Measurements from ENCODE around the gene WBP2NL.

WBP2NL gene

DNA sequence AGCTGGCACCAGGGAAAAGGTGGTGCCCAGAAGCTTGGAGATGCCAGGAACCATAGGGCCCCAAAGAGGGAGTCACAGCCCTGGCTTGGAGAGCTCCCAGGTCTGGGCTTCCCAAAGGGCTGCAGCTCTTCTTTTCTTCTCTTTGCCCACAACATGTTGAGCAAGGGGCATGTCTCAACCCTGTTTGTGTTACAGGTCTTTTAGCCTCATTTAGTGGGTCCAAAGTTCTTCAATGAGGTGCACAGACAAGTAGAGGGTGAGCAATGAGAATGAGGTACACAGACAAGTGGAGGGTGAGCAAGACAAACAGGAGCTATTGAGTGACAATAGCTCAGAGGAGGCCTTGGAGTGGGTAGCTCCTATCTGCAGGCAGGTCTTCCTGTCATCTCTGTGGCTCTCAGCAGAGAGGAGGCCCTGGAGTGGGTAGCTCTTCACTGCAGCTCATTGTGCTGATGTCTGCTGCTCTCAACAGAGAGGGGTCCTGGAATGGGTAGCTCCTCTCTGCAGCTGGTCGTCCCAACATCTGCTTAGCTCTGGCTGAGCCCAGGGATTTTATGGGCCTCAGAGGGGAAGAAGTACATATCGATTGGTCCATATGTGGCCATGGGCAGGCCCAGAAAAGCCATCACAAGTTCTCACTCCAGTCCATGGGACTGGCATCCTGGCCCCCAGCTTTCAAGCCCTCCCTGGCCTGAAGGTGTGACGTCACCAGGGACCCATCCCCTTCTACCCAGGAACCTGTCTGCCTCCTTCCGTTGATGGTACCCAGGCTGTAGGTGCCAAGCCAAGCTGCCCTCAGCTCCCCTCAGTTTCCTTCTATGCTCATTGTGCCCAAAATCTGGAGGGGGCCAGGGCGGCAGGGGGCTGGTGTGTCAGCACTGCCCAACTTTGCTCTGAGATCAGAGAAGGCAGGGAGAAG is 34.9 kb downstream of the WBP2NL start:
- Histone ChIP-seq H3K79me2 (ENCODE audit: control insufficient read depth, insufficient read depth, low read length, unreplicated experiment) (no peaks in the 10 kb centered on the region), H3K27me3 (ENCODE audit: insufficient read depth, low read length) (no peaks in the 10 kb centered on the region), H3K27ac (ENCODE audit: low read depth, low read length) (no peak overlapping the region), H3K4me1 (ENCODE audit: control insufficient read depth, insufficient read depth, low read length, unreplicated experiment) (no peaks in the 10 kb centered on the region), H3K4me3 (ENCODE audit: low read depth, low read length) (no peak overlapping the region), H2AFZ (ENCODE audit: low read length, unreplicated experiment) (no peak overlapping the region), H3K36me3 (ENCODE audit: insufficient read depth, low read length) (no peaks in the 10 kb centered on the region)

DNA sequence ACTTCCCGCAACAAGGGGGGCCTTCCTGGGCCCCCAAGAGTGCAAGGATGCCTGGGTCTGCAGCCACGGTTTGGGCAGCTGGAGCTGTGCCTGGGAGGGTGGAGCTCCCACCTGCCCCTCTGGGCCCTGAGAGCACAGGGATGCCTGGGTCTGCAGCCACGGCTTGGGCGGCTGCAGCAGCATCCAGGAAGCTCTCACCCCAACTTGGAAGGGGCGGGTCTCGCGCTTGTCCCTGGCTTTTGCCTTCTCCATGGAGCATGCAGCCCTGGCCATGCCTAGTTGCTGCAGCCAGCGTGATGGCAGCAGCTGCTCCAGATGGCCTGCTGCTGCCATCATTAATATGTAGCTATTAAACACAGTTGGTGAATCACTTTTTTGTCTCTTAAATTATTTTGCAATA is 36.7 kb downstream of the WBP2NL start:
- Histone ChIP-seq H3K27ac (ENCODE audit: low read depth, low read length) (no peak overlapping the region), H3K4me3 (ENCODE audit: low read depth, low read length) (no peak overlapping the region), H3K27me3 (ENCODE audit: insufficient read depth, low read length) (no peaks in the 10 kb centered on the region), H3K4me1 (ENCODE audit: control insufficient read depth, insufficient read depth, low read length, unreplicated experiment) (no peaks in the 10 kb centered on the region), H3K79me2 (ENCODE audit: control insufficient read depth, insufficient read depth, low read length, unreplicated experiment) (no peaks in the 10 kb centered on the region), H3K36me3 (ENCODE audit: insufficient read depth, low read length) (no peaks in the 10 kb centered on the region), H2AFZ (ENCODE audit: low read length, unreplicated experiment) (no peak overlapping the region)

DNA sequence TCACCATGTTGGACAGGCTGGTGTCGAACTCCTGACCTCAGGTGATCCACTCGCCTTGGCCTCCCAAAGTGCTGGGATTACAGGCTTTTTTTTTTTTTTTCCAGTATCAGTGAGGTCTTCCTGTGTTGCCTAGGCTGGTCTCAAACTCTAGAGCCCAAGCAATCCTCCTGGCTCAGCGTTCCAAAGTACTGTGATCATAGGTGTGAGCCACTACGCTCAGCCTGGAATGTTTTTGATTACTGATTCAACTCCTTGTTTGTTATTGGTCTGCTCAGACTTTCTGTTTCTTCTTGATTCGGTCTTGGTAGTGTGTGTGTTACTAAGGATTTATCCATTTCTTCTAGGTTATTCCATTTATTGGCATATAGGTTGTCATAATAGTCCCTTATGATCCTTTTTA is 40.7 kb downstream of the WBP2NL start:
- no peak overlapping the region for H3K27ac ChIP-seq (ENCODE audit: low read depth, low read length)
- H3K4me3 ChIP-seq (ENCODE audit: low read depth, low read length), result no peak overlapping the region
- H2AFZ ChIP-seq (ENCODE audit: low read length, unreplicated experiment), result no peak overlapping the region
- no peaks in the 10 kb centered on the region for H3K27me3 ChIP-seq (ENCODE audit: insufficient read depth, low read length)
- H3K36me3 ChIP-seq (ENCODE audit: insufficient read depth, low read length), result no peaks in the 10 kb centered on the region
- no peaks in the 10 kb centered on the region for H3K4me1 ChIP-seq (ENCODE audit: control insufficient read depth, insufficient read depth, low read length, unreplicated experiment)
- no peaks in the 10 kb centered on the region for H3K79me2 ChIP-seq (ENCODE audit: control insufficient read depth, insufficient read depth, low read length, unreplicated experiment)

DNA sequence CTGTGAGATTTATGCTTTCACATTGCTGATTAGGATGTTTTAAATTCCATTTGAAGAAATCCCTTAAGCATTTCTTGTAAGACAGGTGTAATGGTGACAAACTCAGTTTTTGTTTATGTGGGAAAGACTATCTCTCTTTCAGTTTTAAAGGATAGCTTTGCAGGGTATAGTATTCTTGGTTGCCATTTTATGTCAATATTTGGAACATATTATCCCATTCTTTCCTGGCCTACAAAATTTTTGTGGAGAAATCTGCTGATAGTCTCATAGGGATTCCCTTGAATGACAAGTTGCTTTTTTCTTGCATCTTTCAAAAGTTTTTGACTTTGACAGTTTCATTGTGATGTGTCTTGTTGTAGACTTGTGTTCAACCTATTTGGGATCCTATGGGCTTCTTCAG is 43.2 kb downstream of the WBP2NL start:
- Histone ChIP-seq H3K4me3 (ENCODE audit: low read depth, low read length) (no peak overlapping the region), H3K36me3 (ENCODE audit: insufficient read depth, low read length) (no peaks in the 10 kb centered on the region), H3K27ac (ENCODE audit: low read depth, low read length) (no peak overlapping the region), H3K79me2 (ENCODE audit: control insufficient read depth, insufficient read depth, low read length, unreplicated experiment) (no peaks in the 10 kb centered on the region), H3K27me3 (ENCODE audit: insufficient read depth, low read length) (no peaks in the 10 kb centered on the region), H2AFZ (ENCODE audit: low read length, unreplicated experiment) (no peak overlapping the region), H3K4me1 (ENCODE audit: control insufficient read depth, insufficient read depth, low read length, unreplicated experiment) (no peaks in the 10 kb centered on the region)

DNA sequence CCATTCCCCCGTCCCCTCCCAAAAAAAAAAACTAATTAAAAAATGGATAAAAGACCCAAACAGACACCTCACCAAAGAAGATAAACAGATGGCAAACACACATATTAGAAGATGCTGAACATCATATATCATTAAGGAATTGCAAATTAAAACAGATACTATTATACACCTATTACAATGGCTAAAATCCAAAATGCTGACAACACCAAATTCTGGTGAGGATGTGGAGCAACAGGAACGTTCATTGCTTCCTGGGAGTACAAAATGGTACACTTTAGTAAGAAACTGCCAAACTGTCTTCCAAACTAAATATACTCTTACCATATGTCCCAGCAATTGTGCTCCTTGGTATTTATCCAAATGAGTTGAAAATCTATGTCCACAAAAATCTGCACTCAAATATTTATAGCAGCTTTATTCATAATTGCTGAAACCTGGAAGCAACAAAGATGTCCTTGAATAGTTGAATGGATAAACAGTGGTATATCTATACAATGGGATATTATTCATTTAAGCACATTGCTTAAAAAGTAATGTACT is 52.1 kb downstream of the WBP2NL start:
- Histone ChIP-seq H3K27ac (ENCODE audit: low read depth, low read length) (no peak overlapping the region), H3K4me3 (ENCODE audit: low read depth, low read length) (no peak overlapping the region), H3K36me3 (ENCODE audit: insufficient read depth, low read length) (no peaks in the 10 kb centered on the region), H3K4me1 (ENCODE audit: control insufficient read depth, insufficient read depth, low read length, unreplicated experiment) (no peaks in the 10 kb centered on the region), H3K27me3 (ENCODE audit: insufficient read depth, low read length) (no peaks in the 10 kb centered on the region), H2AFZ (ENCODE audit: low read length, unreplicated experiment) (no peak overlapping the region), H3K79me2 (ENCODE audit: control insufficient read depth, insufficient read depth, low read length, unreplicated experiment) (no peaks in the 10 kb centered on the region)

DNA sequence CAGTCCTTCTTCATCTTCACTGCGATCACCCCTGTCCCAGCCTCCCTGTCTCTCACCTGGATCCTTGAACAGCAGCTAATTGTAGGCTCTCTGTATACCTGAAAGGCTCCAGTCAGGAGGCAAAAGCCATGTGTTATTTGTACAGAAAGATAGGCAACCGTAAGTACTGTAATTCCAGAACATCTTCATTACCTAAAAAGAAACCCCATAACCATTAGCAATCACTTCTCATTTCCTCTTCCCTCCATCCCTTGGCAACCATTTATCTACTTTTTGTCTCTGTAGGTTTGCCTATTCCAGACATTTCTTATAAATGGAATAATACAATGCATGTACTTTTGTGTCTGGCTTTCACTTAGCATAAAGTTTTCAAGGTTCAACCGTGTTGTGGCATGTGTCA is 54.2 kb downstream of the WBP2NL start:
- no peaks in the 10 kb centered on the region for H3K79me2 ChIP-seq (ENCODE audit: control insufficient read depth, insufficient read depth, low read length, unreplicated experiment)
- H3K27me3 ChIP-seq (ENCODE audit: insufficient read depth, low read length), result no peaks in the 10 kb centered on the region
- H2AFZ ChIP-seq (ENCODE audit: low read length, unreplicated experiment), result no peak overlapping the region
- H3K4me1 ChIP-seq (ENCODE audit: control insufficient read depth, insufficient read depth, low read length, unreplicated experiment), result no peaks in the 10 kb centered on the region
- no peak overlapping the region for H3K4me3 ChIP-seq (ENCODE audit: low read depth, low read length)
- H3K36me3 ChIP-seq (ENCODE audit: insufficient read depth, low read length), result no peaks in the 10 kb centered on the region
- no peak overlapping the region for H3K27ac ChIP-seq (ENCODE audit: low read depth, low read length)

DNA sequence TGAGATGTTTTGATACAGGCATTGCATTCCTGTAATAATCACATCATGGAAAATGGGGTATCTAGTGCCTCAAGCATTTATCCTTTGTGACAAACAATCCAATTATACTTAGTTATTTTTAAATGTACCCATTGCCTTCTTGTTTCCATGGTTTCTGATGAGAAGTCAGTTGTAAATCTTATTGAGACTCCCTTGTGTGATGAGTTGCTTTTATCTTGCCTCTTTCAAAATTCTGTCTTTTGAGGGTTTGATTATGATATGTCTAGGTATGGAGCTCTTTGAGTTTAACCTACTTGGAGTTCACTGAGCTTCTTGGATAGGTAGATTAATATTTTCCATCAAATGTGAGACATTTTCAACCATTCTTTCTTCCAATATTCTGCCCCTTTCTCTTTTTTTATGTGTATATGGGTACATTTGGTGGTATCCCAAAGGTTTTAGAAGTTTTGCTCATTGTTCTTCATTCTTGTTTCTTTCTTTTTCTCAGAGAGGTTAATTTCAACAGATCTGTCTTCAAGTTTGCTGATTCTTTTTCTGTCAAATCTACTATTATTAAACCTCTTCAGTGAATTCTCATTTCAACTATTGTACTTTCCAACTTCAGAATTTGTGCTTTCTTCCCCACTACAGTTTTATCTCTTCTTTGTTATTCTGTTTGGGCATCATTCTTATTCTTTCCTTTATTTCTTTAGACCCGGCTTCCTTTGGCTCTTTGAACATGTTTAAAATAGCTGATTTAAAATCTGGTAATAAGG is 58.3 kb downstream of the WBP2NL start:
- Histone ChIP-seq H3K4me3 (ENCODE audit: low read depth, low read length) (no peak overlapping the region), H2AFZ (ENCODE audit: low read length, unreplicated experiment) (no peak overlapping the region), H3K79me2 (ENCODE audit: control insufficient read depth, insufficient read depth, low read length, unreplicated experiment) (no peaks in the 10 kb centered on the region), H3K27me3 (ENCODE audit: insufficient read depth, low read length) (no peaks in the 10 kb centered on the region), H3K4me1 (ENCODE audit: control insufficient read depth, insufficient read depth, low read length, unreplicated experiment) (no peaks in the 10 kb centered on the region), H3K36me3 (ENCODE audit: insufficient read depth, low read length) (peaks cover 6% of the 10 kb centered on the region; the same call in 1 of the 2 replicates), H3K27ac (ENCODE audit: low read depth, low read length) (no peak overlapping the region)

DNA sequence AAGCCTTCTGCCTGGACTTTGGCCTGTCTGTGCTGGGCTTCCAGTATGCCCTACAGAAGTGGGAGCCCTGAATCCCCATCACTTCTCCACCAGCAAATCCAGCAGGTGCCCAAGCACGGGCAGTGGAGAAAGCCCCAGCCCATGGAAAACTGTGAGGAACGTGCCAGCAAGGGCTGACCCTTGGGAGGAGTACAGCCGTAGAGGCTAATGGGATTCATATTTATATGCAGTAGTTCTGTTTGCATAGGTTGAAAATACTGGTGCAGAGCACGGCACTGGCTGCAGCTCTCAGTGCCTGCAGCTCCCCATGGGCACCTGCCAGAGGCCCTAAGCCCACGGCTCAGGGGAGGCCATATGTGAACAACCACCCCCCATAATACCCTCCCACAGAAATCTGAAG is 61.9 kb downstream of the WBP2NL start:
- H3K4me3 ChIP-seq (ENCODE audit: low read depth, low read length), result no peak overlapping the region
- no peaks in the 10 kb centered on the region for H3K79me2 ChIP-seq (ENCODE audit: control insufficient read depth, insufficient read depth, low read length, unreplicated experiment)
- H3K36me3 ChIP-seq (ENCODE audit: insufficient read depth, low read length), result peaks cover 6% of the 10 kb centered on the region; the same call in 1 of the 2 replicates
- H3K4me1 ChIP-seq (ENCODE audit: control insufficient read depth, insufficient read depth, low read length, unreplicated experiment), result no peaks in the 10 kb centered on the region
- no peaks in the 10 kb centered on the region for H3K27me3 ChIP-seq (ENCODE audit: insufficient read depth, low read length)
- H3K27ac ChIP-seq (ENCODE audit: low read depth, low read length), result no peak overlapping the region
- no peak overlapping the region for H2AFZ ChIP-seq (ENCODE audit: low read length, unreplicated experiment)

DNA sequence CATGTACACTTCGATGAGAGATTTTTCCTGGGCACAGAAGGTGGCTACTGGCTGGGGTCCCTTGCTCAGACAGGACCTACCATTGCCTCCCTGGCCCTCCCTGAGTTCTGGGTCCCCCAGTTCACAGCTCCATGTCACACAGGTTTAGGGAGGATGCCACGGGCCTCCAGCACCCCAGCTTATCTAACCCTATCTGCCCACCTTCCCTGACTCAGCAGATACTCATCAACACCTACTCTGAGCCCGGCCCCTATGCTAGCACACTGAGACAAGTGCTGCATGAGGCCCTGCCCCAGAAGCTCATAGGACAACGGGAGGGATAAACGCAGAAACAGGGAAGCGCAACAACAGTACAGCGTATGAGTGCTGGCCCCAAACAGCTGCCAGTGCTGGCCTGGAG is 62.5 kb downstream of the WBP2NL start:
- Histone ChIP-seq H3K27ac (ENCODE audit: low read depth, low read length) (no peak overlapping the region), H3K4me1 (ENCODE audit: control insufficient read depth, insufficient read depth, low read length, unreplicated experiment) (no peaks in the 10 kb centered on the region), H3K4me3 (ENCODE audit: low read depth, low read length) (no peak overlapping the region), H3K79me2 (ENCODE audit: control insufficient read depth, insufficient read depth, low read length, unreplicated experiment) (no peaks in the 10 kb centered on the region), H3K36me3 (ENCODE audit: insufficient read depth, low read length) (peaks cover 6% of the 10 kb centered on the region; the same call in 1 of the 2 replicates), H3K27me3 (ENCODE audit: insufficient read depth, low read length) (no peaks in the 10 kb centered on the region), H2AFZ (ENCODE audit: low read length, unreplicated experiment) (no peak overlapping the region)

DNA sequence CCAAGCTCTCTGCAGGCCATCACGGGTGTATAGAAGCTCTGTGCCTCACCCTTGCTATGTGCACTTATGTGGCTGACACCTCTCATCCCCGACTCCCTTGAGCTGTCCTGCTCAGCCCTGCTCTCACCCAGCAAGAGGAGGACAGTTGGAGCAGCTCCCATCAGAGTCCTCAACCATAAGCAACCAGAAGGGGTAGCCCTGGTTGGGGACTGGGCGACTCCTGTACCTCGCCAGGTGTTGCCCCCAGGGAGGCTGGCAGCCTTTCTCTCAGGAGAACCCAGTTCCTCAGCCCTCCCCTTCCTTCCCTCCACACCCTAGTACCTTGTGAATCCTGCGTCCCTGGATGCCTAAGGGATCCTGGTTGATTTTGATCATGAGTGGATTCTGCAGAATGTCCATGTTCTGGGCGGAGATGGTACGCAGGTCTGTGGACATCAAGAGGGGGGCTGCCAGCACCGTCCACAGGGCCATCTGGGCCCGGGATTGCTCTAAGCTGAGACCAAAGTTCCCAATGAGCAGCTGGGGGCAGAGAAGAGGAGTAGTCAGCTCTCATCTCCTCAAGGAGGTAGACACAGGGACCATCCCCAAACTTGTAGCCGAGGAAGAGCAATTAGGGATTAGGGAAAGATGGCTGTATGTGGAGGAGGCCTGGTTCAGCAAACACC is 64.0 kb downstream of the WBP2NL start:
- Histone ChIP-seq H3K4me1 (ENCODE audit: control insufficient read depth, insufficient read depth, low read length, unreplicated experiment) (no peaks in the 10 kb centered on the region), H3K4me3 (ENCODE audit: low read depth, low read length) (no peak overlapping the region), H3K27me3 (ENCODE audit: insufficient read depth, low read length) (no peaks in the 10 kb centered on the region), H3K27ac (ENCODE audit: low read depth, low read length) (no peak overlapping the region), H2AFZ (ENCODE audit: low read length, unreplicated experiment) (no peak overlapping the region), H3K36me3 (ENCODE audit: insufficient read depth, low read length) (peaks cover 6% of the 10 kb centered on the region; the same call in 1 of the 2 replicates), H3K79me2 (ENCODE audit: control insufficient read depth, insufficient read depth, low read length, unreplicated experiment) (no peaks in the 10 kb centered on the region)

Data from ACC112 (cell line).